ENCODE results near the gene SLC25A34.

SLC25A34 gene

DNA sequence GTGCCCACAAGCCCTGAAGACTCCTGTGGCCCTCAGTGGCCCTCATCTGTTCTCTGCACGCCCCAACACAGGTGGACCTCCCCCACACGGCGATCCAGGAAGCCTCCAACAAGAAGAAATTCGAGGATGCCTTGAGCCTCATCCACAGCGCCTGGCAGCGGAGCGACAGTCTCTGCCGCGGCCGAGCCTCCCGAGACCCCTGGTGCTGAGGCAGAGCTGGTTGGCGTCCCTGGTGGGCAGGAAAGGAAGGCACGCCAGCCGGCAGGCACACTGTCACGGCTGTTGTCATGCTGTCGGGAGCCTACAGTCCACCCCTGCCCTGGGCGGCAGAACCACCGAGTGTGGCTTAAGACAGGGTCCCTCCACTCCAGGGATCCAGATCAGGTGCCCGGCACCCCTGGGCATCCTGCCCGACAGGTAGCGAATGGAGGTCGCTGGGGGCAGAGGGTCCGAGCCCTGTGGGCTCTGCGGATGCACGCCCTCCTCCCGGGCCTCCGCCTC is 2.3 kb upstream of the SLC25A34 start:
- DNase-seq, result no peak

DNA sequence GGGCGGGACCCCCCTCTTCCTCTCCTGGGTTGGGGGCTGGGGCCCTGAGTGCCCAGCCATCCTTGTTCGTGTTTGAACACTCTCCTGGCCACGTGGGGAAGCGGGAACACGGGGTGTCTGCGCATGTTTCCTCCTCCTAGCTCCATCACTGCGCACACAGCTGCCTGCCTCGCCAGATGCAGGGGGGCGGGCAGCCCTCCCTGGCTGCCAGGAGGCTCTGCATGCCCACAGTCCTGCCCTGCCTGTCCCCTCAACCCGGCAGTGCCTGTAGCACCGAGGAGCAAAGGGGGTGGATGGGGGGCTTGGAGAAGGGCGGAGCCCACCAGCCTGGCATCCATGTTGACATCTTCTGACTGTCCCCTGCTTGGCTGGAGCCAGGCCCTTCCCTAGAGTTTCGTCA is 1.8 kb upstream of the SLC25A34 start:
- DNase-seq, result no peak

DNA sequence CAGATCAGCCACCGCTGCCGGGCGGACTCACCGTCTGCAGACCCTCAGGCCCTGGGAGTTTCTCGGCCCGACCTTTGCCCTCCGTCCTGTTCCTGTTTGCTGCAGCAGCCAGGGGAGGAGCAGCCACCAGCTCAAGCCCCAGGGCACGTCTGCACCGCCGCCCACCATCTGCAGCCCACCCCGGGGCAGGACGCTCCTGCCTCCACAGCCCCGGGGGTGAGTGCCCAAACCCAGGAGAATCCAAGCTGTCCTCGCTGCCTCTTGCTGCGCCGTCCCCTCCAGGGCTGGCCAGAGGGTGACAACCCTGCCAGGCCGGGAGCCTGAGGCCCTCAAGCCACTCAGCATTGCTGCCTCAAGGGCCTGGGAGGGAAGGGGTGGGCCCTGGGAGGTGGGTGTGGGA is 1.2 kb upstream of the SLC25A34 start:
- no peak for DNase-seq

DNA sequence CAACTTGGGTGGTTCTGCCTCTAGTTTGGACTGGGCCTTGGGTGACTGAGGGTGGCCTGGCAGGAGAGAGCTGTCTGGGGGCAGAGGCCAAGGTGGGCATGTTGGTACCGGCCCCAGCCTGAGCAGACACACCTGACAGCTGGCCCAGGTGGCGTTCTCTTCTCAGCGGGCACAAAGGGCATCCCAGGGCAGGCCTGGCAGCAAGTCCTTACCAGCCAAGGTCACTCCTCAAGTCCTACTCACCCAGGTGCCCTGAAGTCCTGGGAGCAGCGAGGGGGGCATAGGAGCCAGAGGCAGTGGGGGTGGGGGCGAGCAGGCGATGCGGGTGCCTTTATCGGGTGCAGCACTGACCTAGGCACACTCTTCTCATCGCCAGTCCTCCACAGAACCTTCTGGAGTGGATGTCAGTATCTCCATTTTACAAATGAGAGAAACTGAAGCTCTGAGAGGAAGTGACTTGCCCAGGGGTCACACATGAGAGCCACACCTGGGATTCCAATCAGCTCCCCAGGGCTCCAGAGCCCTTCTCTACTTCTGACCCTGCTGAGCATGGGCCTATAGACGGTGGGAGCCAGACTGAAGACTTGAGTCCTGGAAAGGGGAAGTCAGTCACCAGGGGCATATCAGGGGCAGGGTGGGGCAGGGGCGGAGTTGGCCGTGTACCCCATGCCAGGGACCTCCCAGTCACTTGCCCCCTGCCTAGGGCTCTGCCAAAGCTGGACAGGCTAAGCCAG is 587 bp upstream of the SLC25A34 start:
- no peak for DNase-seq

DNA sequence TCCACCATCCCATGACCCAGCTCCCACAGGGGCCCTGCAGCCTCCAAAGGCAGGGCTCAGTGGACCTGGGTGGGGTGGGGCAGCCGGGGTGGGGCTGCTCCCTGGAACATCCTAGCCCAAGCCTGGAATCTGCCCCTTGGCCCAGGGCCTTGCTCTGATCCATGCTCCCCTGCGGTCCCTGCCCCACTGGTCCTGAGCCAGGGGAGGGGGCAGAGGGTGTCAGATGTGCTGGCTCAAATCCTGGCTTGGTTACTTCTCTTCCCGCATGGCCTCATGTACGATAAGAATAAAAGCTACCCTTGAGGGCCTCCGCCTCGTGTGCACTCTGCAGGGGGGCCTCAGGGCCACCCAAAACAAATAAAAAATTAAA is 819 bp downstream of the SLC25A34 start:
- no peak for DNase-seq

DNA sequence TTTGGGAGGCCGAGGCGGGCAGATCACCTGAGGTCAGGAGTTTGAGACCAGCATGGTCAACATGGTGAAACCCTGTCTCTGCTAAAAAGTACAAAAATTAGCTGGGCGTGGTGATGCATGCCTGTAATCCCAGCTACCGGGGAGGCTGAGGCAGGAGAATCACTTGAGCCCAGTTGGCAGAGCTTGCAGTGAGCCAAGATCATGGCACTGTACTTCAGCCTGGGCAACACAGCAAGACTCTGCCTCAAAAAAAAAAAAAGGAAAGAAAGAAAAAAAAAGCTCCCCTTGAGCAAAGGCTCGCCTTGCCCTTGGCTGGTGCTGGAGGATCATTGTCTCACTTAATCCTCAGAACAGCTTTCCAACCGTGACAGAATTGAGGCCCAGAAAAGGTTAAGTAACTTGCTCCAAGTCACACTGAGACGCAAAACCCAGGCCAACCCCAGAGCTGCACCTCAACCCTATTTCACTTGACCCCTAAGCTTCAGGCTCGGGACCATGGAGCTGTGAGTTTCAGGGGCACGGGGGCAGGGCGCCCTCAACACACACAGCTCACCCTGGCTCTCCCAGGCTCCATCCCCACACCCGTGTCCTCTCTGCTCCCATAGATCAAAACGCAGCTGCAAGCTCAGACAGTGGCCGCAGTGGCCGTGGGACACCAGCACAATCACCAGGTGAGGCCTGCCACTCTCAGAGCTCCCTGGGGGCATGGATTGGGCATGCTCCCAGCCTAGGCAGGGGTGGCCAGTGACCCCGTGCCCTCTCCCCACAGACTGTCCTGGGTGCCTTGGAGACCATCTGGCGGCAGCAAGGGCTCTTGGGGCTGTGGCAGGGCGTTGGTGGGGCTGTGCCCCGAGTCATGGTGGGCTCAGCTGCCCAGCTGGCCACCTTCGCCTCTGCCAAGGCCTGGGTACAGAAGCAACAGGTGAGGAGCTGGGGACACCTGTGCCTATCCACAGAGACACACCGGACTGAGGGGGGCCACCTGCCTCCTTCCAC is 1.6 kb downstream of the SLC25A34 start:
- DNase-seq, result no peak

DNA sequence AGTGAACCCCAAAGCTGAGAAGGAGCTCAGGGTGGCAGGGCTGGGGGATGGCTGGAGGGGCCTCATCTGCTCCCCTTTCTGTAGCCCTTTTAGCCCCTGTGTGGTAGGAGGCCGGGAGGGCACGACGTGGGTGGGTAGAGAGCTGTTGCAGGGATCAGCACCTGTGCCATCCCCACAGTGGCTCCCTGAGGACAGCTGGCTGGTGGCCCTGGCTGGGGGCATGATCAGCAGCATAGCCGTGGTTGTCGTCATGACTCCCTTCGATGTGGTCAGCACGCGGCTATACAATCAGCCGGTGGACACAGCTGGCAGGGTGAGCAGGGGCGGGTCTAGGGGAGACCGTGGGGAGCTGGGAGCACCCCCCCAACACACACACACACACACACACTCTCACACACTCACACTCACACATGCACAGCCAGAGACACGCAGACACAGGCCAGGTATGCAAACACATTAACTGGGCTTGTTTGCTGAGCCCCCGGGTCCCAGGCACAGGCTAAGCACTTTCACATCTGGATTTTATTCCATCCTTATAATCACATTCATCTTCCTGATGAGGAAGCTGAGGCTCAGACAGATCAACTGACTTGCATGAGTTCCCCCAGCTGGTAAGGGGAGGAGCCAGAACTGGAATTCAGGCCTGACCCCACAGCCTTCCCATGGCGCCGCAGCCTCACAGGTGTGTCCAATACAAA is 2.5 kb downstream of the SLC25A34 start:
- no peak for DNase-seq

DNA sequence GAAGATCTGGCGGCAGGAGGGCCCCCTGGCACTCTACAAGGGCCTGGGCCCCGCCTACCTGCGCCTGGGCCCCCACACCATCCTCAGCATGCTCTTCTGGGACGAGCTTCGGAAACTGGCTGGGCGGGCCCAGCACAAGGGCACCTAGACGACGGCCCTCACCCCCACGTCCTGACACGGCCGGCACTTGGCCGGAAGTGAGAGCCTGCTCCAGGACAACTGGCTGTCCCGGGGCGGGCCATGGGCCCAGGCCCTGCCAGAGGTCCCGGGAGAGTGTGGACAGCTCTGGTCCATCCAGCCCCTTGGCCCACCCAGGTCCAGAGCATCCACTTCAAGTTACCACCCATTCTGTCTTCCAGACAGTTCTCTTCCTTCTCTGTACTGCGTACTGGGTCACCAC is 3.2 kb downstream of the SLC25A34 start:
- no peak for DNase-seq

DNA sequence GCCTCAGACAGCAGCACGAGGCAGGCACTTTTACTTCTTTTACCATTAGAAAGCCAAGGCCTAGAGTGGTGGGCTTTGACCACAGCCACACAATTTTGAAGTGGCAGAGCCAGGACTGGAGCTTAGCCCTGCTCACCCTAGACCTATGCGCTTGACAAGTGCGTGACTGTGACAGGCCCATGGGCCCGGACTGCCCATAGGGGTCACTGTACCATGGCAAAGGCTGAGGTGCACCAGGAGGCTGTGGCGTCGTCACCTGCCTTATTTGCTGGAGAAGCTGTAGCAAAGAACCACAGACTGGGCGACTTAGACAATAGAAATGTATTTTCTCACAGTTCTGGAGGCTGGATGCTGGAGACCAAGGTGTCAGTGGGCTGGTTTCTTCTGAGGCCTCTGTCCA is 3.7 kb downstream of the SLC25A34 start:
- no peak for DNase-seq

DNA sequence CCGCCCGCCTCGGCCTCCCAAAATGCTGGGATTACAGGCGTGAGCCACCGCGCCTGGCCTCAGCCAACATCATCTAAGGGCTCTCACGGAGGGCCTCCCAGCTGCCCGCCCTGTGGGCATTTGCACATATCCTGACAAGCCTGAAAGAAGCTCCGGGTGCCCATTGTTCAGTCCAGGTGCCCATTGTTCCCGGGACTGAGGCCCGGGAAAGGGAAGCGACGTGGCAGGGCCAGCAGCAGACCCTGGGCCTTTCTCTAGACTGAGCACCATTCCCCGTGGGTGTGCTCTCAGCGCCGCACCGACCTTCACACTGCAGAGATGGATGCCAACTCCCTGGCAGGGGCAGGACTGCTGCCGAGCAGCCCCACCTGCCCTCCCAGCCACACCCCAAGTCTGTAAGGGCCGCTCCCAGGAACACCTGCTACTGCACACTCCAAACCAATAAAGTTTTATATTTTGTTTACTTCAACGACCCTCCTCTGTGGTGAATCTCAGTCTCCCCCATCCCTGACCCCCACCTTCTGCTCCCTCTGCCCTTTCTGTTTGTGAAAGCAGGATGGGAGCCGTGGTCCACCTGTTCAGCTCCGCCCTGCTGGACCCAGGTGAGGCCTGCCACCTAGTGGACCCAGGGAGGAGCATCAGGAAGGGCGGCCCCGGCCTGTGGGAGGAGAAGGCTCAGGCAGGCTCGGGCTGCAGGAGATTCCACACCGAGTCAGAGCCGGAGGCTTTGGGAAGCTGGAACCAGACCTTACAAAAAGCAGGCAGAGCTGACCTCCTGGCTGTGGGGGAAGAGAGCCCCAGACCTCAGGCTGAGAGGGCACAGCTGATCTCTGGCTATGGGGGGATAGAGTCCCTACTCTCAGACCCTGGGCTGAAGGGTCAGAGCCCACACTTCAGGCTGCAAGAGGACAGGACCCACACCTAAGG is 5.1 kb downstream of the SLC25A34 start:
- peak; percentile 17 for DNase-seq

DNA sequence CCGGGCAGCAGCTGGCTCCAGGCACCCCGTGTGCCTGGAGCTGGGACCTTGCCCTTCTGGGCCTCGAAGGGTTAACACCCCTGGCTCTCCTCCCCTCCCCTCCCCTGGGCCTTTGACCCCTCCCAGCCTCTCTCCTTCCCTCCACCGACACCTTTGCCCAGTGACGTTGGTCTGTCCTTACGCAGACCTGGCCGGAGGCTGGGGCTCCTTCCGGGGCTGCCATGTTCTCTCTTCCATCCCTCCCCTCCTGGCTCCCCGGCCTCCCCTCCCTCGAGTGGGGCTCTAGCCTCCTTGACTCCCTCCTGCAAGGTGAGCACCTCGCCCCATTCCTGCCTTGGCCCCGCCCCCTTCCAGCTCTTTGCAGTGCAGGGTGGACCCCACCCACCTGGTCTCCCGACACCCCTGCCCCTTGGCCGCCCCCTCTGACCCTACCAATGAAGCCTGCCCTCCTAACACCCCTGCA is 6.3 kb downstream of the SLC25A34 start, which contains the start of gene TMEM82:
Gene TMEM82, plus strand, starts transcription at position 161 of the 463 bp plus-strand sequence. Its CDS starts 61 bp downstream, at position 222.
- DNase-seq, result no peak

DNA sequence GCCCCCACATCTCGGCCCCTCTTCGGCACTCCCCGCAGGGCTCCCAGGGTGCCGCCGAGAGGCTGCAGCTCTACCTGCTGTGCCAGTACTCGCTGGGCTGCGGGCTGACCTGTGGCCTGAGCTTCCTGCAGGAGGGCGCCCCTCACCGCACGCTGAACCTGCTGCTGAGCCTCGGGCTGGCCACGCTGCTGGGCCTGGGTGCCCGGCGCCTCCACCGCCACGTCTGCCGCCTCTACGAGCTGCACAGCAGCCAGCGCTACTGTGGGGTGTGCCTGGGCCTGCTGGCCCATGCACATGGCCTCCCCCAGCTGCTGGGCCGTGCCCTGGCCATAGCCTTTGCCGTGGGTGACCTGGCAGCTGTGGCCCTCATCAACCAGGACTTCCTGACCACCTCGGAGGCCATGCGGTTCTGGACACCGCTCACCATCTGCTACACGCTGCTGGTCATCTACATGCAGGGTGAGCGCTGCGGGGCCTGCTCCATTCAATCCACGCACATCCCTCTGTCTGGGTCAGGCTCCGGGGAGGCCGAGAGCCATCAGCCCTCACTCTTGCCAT is 8.1 kb downstream of the SLC25A34 start:
- no peak for DNase-seq

DNA sequence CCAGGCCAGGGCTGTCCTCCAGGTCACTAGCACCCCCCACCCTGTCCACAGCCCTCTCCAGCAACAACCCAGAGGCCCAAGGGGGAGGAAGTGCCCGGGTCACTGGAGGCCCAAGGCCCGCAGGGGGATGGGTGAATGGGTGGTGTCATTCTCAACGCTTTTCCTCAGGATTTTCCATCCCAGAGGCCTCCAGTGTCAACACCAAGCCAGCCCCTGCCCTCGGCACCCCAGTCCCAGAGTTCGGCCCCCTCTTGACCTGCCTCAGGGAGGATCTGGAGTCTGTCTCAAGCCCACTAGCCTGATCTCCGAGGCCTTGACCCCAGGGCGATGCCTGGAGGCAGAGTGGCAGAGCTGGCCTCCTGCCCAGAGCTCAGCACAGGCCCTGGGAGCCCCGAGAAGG is 11.3 kb downstream of the SLC25A34 start:
- no peak for DNase-seq

DNA sequence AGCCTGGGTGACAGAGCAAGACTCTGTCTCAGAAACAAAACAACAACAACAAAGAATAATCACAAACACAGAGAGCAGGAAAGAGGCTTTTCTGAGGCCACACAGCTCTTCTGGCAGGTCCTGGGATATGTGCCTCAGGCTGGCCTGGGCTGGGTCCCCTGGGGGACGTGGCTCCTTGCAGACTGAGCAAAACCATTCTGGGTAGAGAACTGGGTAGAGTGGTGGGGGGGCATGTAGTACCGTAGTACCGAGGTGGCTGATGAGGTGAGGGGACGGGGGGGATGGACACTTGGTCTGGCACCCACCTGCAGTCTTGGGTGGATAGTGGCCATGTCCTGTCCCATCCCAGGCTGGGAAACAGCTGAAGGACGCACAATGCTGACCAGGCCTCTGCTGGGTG is 12.2 kb downstream of the SLC25A34 start:
- DNase-seq, result no peak

DNA sequence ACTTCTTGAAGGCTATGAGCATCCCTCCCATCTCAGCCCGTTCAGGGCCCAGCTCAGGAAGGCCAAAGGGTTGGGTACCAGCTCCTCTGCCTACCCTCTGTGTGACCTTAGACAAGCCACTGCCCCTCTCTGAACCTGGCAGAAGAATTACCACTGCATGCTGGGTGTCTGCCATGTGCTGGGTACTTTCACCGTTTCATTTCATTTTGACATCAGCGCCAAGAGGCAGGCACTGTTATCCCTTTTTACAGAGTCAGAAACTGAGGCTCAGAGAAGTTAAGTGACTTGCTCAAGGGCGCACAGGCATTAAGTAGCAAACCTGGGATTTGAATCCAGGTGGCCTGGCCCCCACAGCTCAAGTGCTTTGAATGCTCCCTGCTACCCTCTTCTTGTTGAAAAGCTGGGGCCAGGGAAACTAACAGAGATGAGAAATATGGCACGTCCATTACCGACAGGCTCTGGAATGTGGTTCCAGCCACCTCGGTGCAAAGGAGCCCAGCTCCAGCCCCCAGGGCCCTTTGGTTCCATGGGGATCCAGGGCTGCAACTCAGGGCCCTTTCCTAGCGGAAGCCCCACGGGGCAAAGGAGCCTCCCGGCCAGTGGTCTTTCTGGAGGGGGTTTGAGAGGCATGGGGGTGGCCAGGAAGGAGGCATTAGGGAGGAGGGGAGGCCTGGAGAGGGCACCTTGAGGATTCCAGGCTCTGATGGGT is 12.8 kb downstream of the SLC25A34 start:
- DNase-seq, result no peak

DNA sequence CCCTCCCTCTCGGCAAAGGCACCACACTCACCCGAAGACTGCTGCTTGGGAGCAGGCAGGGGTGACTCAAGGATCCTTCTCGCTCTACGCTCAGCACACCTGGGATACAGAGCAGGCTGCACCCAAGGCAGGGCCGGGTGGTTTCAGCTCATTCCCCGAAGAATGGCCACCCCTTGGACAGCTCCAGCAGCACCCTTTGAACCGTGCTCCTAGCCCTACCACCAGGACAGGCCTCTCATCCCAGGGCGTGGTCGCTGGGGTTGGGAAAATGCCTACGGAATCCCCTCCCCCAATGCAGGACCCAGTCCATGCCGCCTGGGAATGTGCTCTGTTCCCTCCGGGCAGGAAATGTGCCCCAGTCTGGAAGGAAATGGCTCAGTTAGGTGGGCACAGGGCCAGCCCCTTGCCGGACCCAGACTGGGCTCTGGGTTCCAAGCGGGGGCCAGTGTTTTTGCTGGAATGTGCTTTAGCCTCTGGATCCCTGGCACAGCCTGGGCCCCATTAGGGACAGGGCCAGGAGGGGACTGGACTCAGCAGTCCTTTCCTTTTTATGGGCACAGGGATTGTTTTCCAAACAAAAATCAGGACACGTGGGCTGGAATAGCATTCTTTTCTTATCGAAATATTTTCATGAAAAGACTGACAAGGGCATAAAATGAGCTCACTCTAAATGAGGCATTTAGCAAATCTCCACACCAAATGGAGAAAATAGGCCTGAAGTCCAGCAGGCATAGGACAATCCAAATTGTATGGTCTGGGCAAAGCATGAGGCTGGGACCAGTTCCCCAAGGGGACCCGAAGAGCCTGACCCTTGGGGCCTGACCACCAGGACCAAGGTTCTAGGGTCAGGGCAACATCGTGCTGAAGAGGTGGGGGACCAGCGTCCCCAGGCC is 13.6 kb downstream of the SLC25A34 start:
- no peak for DNase-seq

DNA sequence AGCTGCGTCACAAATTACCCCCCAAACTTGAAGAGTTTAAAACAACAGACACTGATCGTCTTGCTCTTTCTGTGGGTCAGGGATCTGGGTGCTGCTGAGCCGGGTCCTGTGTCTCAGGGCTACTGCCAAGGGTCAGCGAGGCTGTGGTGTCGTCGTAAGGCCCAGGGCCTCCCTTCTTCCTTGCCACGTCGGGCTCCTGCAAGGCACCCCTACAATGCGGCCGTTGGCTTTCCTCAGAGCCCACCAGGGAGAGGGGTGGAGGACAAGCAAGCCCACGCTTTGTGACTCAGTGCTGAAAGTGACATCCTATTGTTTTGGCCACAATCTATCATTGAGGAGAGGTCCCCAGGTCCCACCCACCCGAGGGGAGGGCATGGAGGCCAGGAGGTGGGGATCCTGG is 14.9 kb downstream of the SLC25A34 start:
- no peak for DNase-seq

DNA sequence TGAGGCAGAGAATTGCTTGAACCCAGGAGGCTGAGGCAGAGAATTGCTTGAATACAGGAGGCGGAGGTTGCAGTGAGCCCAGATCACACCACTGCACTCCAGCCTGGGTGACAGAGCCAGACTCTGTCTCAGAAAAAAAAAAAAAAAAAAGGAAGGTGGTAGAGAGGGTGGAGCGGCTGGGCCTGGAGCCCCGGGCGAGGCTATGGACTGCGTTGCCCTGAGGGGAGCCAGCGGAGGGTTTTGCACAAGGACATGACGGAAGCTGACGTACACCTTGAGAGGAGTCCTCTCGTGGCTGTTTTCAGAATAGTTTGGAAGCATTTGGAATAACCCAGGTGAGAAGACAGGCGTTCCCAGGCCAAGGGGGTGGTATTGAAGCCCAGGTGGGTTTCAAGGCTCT is 15.7 kb downstream of the SLC25A34 start:
- DNase-seq, result no peak

DNA sequence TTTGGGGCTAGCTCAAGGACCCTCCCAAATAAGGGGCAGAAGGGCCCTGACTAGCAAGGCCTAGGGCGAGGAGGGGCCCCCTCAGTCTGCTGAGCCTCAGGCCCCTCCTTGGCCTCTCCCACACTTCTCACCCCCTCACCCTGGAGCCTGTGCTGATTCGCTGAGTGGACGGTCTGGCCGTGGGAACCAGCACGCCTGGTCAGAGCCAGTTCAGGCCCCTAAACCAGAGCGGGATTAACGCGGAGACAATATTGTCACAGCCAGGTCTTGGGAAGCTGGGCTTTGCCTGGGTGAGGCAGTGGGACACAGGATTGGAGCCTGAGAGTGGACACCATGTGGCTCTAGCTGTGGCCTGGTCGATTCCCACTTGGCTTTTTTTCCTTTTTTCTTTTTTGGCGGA is 17.7 kb downstream of the SLC25A34 start:
- DNase-seq, result no peak

Measured in MV-4-11 (cell line).